ENCODE data around the gene RAB11B.
"Not testable (repeated sequence)": the region's sequence is repeated elsewhere in the genome, so short reads cannot be mapped to it uniquely, and the experiment has no call there.

The RAB11B gene

GRCh38 chr19:8441725-8442544, 51.8 kb downstream of the RAB11B start:
- DNase-seq, result no peak

GRCh38 chr19:8444140-8444676, 54.0 kb downstream of the RAB11B start:
- not testable (repeated sequence) for DNase-seq

GRCh38 chr19:8444677-8445487, 54.7 kb downstream of the RAB11B start, which contains the start of gene HNRNPM:
HNRNPM (plus strand) TSS chr19:8444975; CDS start chr19:8444999, 24 bp downstream.
- peak; percentile 77 for DNase-seq

GRCh38 chr19:8445488-8446001, 55.4 kb downstream of the RAB11B start:
- no peak for DNase-seq

GRCh38 chr19:8446061-8446709, 56.0 kb downstream of the RAB11B start:
- no peak for DNase-seq

- DNase-seq, result no peak
Measured at GRCh38 chr19:8449830-8450229, 59.7 kb downstream of the RAB11B start.

- no peak for DNase-seq
Measured at GRCh38 chr19:8451377-8451776, 61.2 kb downstream of the RAB11B start.

GRCh38 chr19:8451885-8452284, 61.7 kb downstream of the RAB11B start:
- DNase-seq, result no peak

GRCh38 chr19:8452446-8453123, 62.4 kb downstream of the RAB11B start:
- DNase-seq, result no peak

GRCh38 chr19:8453616-8454015, 63.5 kb downstream of the RAB11B start:
- DNase-seq, result no peak

All from 8988T (cell line).